SJCRH30 (cell line): ENCODE results near the gene SYCE1. TPM values are rescaled to one million over a fixed set of nuclear protein-coding genes. Genes with fewer than 3 reads are reported as not detected.
"Not testable (repeated sequence)": the region's sequence is repeated elsewhere in the genome, so short reads cannot be mapped to it uniquely, and the experiment has no call there.

Experiments
- DNase-seq, 2 experiments: peaks; one replicate each; pipeline ENCODE4 v3.0.0-alpha.2; 2015 to 2020
- H3K27ac ChIP-seq: fragments of 250-450 bp; sonication (Bioruptor Pico); 2 replicates; pipeline ENCODE4 v1.5.1; 2020; ENCODE audit warnings: mild to moderate bottlenecking, moderate library complexity
- H3K27me3 ChIP-seq: fragments of 250-450 bp; sonication (Bioruptor Pico); 2 replicates; pipeline ENCODE4 v1.5.1; 2020; ENCODE audit warnings: mild to moderate bottlenecking, moderate library complexity
- H3K36me3 ChIP-seq: fragments of 250-450 bp; sonication (Bioruptor Pico); 2 replicates; pipeline ENCODE4 v1.5.1; 2020; ENCODE audit warnings: mild to moderate bottlenecking, moderate library complexity
- H3K4me1 ChIP-seq: fragments of 250-450 bp; sonication (Bioruptor Pico); 2 replicates; pipeline ENCODE4 v1.5.1; 2020; ENCODE audit warnings: mild to moderate bottlenecking, moderate library complexity
- H3K4me3 ChIP-seq: fragments of 250-450 bp; sonication (Bioruptor Pico); 2 replicates; pipeline ENCODE4 v1.5.1; 2020; ENCODE audit warnings: mild to moderate bottlenecking, moderate library complexity
- H3K9me3 ChIP-seq: fragments of 250-450 bp; sonication (Bioruptor Pico); replicated peaks from 2 replicates; pipeline ENCODE4 v1.5.1; 2020; ENCODE audit warnings: mild to moderate bottlenecking, moderate library complexity
- total RNA-seq: library from RNA; depleted of rRNA; stranded (reverse); fragments of >200 nt; shearing (Covaris generic); gene quantifications from 2 replicates; pipeline ENCODE4 v1.2.3, GENCODE V29; 2014

The SYCE1 gene
- total RNA-seq, 1 experiment from 2014 or later: 0.16 TPM

- Histone ChIP-seq H3K9me3 (no peaks in the 10 kb centered on the region), H3K27ac (no peak overlapping the region), H3K4me1 (no peaks in the 10 kb centered on the region), H3K27me3 (no peaks in the 10 kb centered on the region), H3K36me3 (no peaks in the 10 kb centered on the region), H3K4me3 (no peak overlapping the region)
- DNase-seq: no peak
Observed at GRCh38 chr10:133532871-133533270, 32.5 kb downstream of the SYCE1 start.

GRCh38 chr10:133530506-133530905, 34.9 kb downstream of the SYCE1 start:
- no peaks in the 10 kb centered on the region for H3K4me1 ChIP-seq
- DNase-seq: no peak
- H3K9me3 ChIP-seq: no peaks in the 10 kb centered on the region
- H3K36me3 ChIP-seq: no peaks in the 10 kb centered on the region
- H3K27me3 ChIP-seq: no peaks in the 10 kb centered on the region
- no peak overlapping the region for H3K4me3 ChIP-seq
- H3K27ac ChIP-seq: no peak overlapping the region

- no peaks in the 10 kb centered on the region for H3K27me3 ChIP-seq
- H3K4me3 ChIP-seq: no peak overlapping the region
- no peaks in the 10 kb centered on the region for H3K4me1 ChIP-seq
- no peaks in the 10 kb centered on the region for H3K9me3 ChIP-seq
- no peak overlapping the region for H3K27ac ChIP-seq
- H3K36me3 ChIP-seq: no peaks in the 10 kb centered on the region
- no peak for DNase-seq
Observed at GRCh38 chr10:133529576-133529946, 35.8 kb downstream of the SYCE1 start.

- no peak for DNase-seq
- Histone ChIP-seq H3K27me3 (no peaks in the 10 kb centered on the region), H3K4me3 (no peak overlapping the region)
Observed at GRCh38 chr10:133528845-133529575, 36.4 kb downstream of the SYCE1 start.

GRCh38 chr10:133528296-133528844, 37.0 kb downstream of the SYCE1 start:
- no peak overlapping the region for H3K4me3 ChIP-seq
- no peaks in the 10 kb centered on the region for H3K27me3 ChIP-seq
- no peak for DNase-seq
- no peak overlapping the region for H3K27ac ChIP-seq
- H3K9me3 ChIP-seq: no peaks in the 10 kb centered on the region
- H3K36me3 ChIP-seq: no peaks in the 10 kb centered on the region
- H3K4me1 ChIP-seq: no peaks in the 10 kb centered on the region

More at GRCh38 chr10:133528845-133529575, 36.4 kb downstream of the SYCE1 start:
- no peaks in the 10 kb centered on the region for H3K36me3 ChIP-seq
- H3K9me3 ChIP-seq: no peaks in the 10 kb centered on the region
- no peaks in the 10 kb centered on the region for H3K4me1 ChIP-seq
- H3K27ac ChIP-seq: no peak overlapping the region

- Histone ChIP-seq H3K27ac (no peak overlapping the region), H3K27me3 (no peaks in the 10 kb centered on the region), H3K9me3 (no peaks in the 10 kb centered on the region), H3K36me3 (no peaks in the 10 kb centered on the region), H3K4me3 (no peak overlapping the region), H3K4me1 (no peaks in the 10 kb centered on the region)
- DNase-seq: no peak
Observed at GRCh38 chr10:133527771-133528271, 37.6 kb downstream of the SYCE1 start.

GRCh38 chr10:133526957-133527588, 38.3 kb downstream of the SYCE1 start, which contains the start of gene CYP2E1:
Gene CYP2E1 (plus strand): TSS chr10:133527363. CDS start chr10:133527396, 33 bp downstream.
- Histone ChIP-seq H3K4me3 (no peak within 1 kb of the TSS), H3K9me3 (no peaks in the 10 kb centered on the region), H3K27ac (no peak within 1 kb of the TSS), H3K27me3 (no peaks in the 10 kb centered on the region), H3K4me1 (no peaks in the 10 kb centered on the region), H3K36me3 (no peaks in the 10 kb centered on the region)
- DNase-seq: no peak

- H3K4me1 ChIP-seq: no peaks in the 10 kb centered on the region
- H3K27ac ChIP-seq: no peak overlapping the region
- no peaks in the 10 kb centered on the region for H3K9me3 ChIP-seq
- no peaks in the 10 kb centered on the region for H3K36me3 ChIP-seq
- no peaks in the 10 kb centered on the region for H3K27me3 ChIP-seq
- H3K4me3 ChIP-seq: no peak overlapping the region
- DNase-seq: no peak
Observed at GRCh38 chr10:133525444-133525843, 39.9 kb downstream of the SYCE1 start.

- no peaks in the 10 kb centered on the region for H3K9me3 ChIP-seq
- no peaks in the 10 kb centered on the region for H3K4me1 ChIP-seq
- H3K4me3 ChIP-seq: no peak overlapping the region
- no peaks in the 10 kb centered on the region for H3K36me3 ChIP-seq
- H3K27me3 ChIP-seq: no peaks in the 10 kb centered on the region
- DNase-seq: no peak
- no peak overlapping the region for H3K27ac ChIP-seq
Observed at GRCh38 chr10:133523631-133524203, 41.7 kb downstream of the SYCE1 start.

- peak; percentile 56 to 69 for DNase-seq
- Histone ChIP-seq H3K4me1 (no peaks in the 10 kb centered on the region), H3K27ac (peak overlapping the region; percentile 22; the same call in 1 of the 2 replicates), H3K9me3 (no peaks in the 10 kb centered on the region), H3K27me3 (no peaks in the 10 kb centered on the region), H3K36me3 (no peaks in the 10 kb centered on the region), H3K4me3 (peak overlapping the region; percentile 42)
Observed at GRCh38 chr10:133520193-133520738, 45.1 kb downstream of the SYCE1 start.

- H3K27me3 ChIP-seq, H3K27ac ChIP-seq, H3K36me3 ChIP-seq, DNase-seq, H3K9me3 ChIP-seq, H3K4me1 ChIP-seq, H3K4me3 ChIP-seq: not testable (repeated sequence)
Observed at GRCh38 chr10:133518517-133518916, 46.9 kb downstream of the SYCE1 start.

GRCh38 chr10:133516057-133516456, 49.3 kb downstream of the SYCE1 start:
- H3K36me3 ChIP-seq: no peaks in the 10 kb centered on the region

GRCh38 chr10:133515471-133515870, 49.9 kb downstream of the SYCE1 start:
- H3K36me3 ChIP-seq: no peaks in the 10 kb centered on the region
- H3K4me1 ChIP-seq: no peaks in the 10 kb centered on the region
- H3K27ac ChIP-seq: no peak overlapping the region
- no peaks in the 10 kb centered on the region for H3K27me3 ChIP-seq
- no peaks in the 10 kb centered on the region for H3K9me3 ChIP-seq
- DNase-seq: no peak
- no peak overlapping the region for H3K4me3 ChIP-seq

More at GRCh38 chr10:133516057-133516456, 49.3 kb downstream of the SYCE1 start:
- H3K4me1 ChIP-seq: no peaks in the 10 kb centered on the region
- H3K27ac ChIP-seq: no peak overlapping the region
- no peaks in the 10 kb centered on the region for H3K9me3 ChIP-seq
- no peaks in the 10 kb centered on the region for H3K27me3 ChIP-seq
- no peak for DNase-seq
- H3K4me3 ChIP-seq: no peak overlapping the region

GRCh38 chr10:133511907-133512528, 53.4 kb downstream of the SYCE1 start:
- no peaks in the 10 kb centered on the region for H3K27me3 ChIP-seq
- no peak overlapping the region for H3K4me3 ChIP-seq
- H3K9me3 ChIP-seq: no peaks in the 10 kb centered on the region
- no peaks in the 10 kb centered on the region for H3K36me3 ChIP-seq
- no peak for DNase-seq
- H3K27ac ChIP-seq: no peak overlapping the region
- H3K4me1 ChIP-seq: no peaks in the 10 kb centered on the region
